Upper lobe of left lung (tissue), 6 donors: ENCODE results near the gene POU3F1. TPM values are rescaled to one million over a fixed set of nuclear protein-coding genes. Genes with fewer than 3 reads are reported as not detected.

Source experiments
- ATAC-seq, 2 donors: fragments of 200-7000 bp; cut with Tn5 transposase; one replicate each; pipeline ENCODE4 v1.9.1; 2022; ENCODE audit warnings: mild to moderate bottlenecking in 2 of 2, moderate library complexity in 2 of 2; ENCODE audit not compliant: low FRiP score in 2 of 2
- DNase-seq, 2 donors: peaks; one replicate each; pipeline ENCODE4 v3.0.0-alpha.2; 2019 to 2020
- H3K27ac ChIP-seq, 4 donors: fragments of 200-600 bp; sonication (generic); one replicate each; pipeline ENCODE4 v1.5.1; 2016 to 2019
- H3K27me3 ChIP-seq, 4 donors: fragments of 200-600 bp; sonication (generic); one replicate each; pipeline ENCODE4 v1.5.1; 2017 to 2019
- H3K36me3 ChIP-seq, 4 donors: fragments of 200-600 bp; sonication (generic); one replicate each; pipeline ENCODE4 v1.5.1; 2016 to 2019
- H3K4me1 ChIP-seq, 4 donors: fragments of 200-600 bp; sonication (generic); one replicate each; pipeline ENCODE4 v1.5.1; 2018 to 2019
- H3K4me3 ChIP-seq, 4 donors: fragments of 200-600 bp; sonication (generic); one replicate each; pipeline ENCODE4 v1.5.1; 2017 to 2019; ENCODE audit warnings: mild to moderate bottlenecking in 2 of 4, moderate library complexity in 1 of 4
- H3K9me3 ChIP-seq, 4 donors: fragments of 200-600 bp; sonication (generic); one replicate each; pipeline ENCODE4 v1.5.1; 2018 to 2019
- EP300 ChIP-seq, 4 donors: sonication (generic); formaldehyde crosslinking; IDR thresholded peaks; one replicate each; pipeline ENCODE4 v1.5.1; 2017; ENCODE audit warnings: antibody characterized with exemption in 4 of 4, control low read depth in 2 of 4
- POLR2A ChIP-seq, 4 donors: fragments of 450-650 bp; IDR thresholded peaks; one replicate each; pipeline ENCODE4 v1.5.1; 2016 to 2017; ENCODE audit warnings: antibody characterized with exemption in 4 of 4, mild to moderate bottlenecking in 2 of 4
- POLR2AphosphoS5 ChIP-seq, 2 donors: sonication (generic); formaldehyde crosslinking; IDR thresholded peaks; one replicate each; pipeline ENCODE4 v1.5.1; 2017; ENCODE audit warnings: antibody characterized with exemption in 2 of 2
- WGBS, 2 donors: methylation state at CpG; one replicate each; pipeline ENCODE4 v1.1.5; 2017 to 2018; 5-methylcytosine and 5-hydroxymethylcytosine counted together
- total RNA-seq, 6 donors: library from RNA; depleted of rRNA in 4 of 6; stranded (reverse); fragments of >200 nt in 4 of 6; gene quantifications; one replicate each; pipeline versions ENCODE4 v1.1.0 to v1.2.1, GENCODE V29; 2016 to 2021
- TF ChIP-seq, protein P1 (sequence below), 6 experiments: fragments of 450-650 bp in 4 of 6; fragments of 200-600 bp in 2 of 6; sonication (generic) in 2 of 6; IDR thresholded peaks; one replicate each; pipeline ENCODE4 v1.5.1; 2016 to 2019; ENCODE audit warnings: antibody characterized with exemption in 6 of 6
- donor health status: DM: no; HTN: no; CAD: no; lungs with moderate emphysema.
- donor health status: DM: no; HTN: yes; CAD: no; lungs with severe emphysema.

Gene POU3F1
- total RNA-seq, 6 donors from 2014 or later: 0.40 to 1.0 TPM; not detected in 4

- DNase-seq (no peak), ATAC-seq (no peak)
- Histone ChIP-seq H3K27me3 (no peaks in the 10 kb centered on the region), H3K36me3 (peaks cover 0 to 21% (median 7%) of the 10 kb centered on the region in 4 donors), H3K27ac (peak overlapping the region; percentile 79 to 92 (median 90)), H3K4me3 (no peak overlapping the region), H3K4me1 (peaks cover 56 to 90% (median 76%) of the 10 kb centered on the region in 4 donors), H3K9me3 (no peaks in the 10 kb centered on the region)
- TF ChIP-seq, protein P1, sequence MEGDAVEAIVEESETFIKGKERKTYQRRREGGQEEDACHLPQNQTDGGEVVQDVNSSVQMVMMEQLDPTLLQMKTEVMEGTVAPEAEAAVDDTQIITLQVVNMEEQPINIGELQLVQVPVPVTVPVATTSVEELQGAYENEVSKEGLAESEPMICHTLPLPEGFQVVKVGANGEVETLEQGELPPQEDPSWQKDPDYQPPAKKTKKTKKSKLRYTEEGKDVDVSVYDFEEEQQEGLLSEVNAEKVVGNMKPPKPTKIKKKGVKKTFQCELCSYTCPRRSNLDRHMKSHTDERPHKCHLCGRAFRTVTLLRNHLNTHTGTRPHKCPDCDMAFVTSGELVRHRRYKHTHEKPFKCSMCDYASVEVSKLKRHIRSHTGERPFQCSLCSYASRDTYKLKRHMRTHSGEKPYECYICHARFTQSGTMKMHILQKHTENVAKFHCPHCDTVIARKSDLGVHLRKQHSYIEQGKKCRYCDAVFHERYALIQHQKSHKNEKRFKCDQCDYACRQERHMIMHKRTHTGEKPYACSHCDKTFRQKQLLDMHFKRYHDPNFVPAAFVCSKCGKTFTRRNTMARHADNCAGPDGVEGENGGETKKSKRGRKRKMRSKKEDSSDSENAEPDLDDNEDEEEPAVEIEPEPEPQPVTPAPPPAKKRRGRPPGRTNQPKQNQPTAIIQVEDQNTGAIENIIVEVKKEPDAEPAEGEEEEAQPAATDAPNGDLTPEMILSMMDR (IDR thresholded peaks at IDR 0.05): no peak
- TF ChIP-seq POLR2AphosphoS5 (IDR thresholded peaks at IDR 0.05) (no peak), EP300 (IDR thresholded peaks at IDR 0.05) (no peak), POLR2A (IDR thresholded peaks at IDR 0.05) (no peak)
- WGBS, 2 donors: 52 to 77% methylated on average over 6 to 16 of the region's 16 CpGs
These were observed 47.6 kb downstream of the POU3F1 start for GRCh38 chr1:37998913-37999429.

DNA sequence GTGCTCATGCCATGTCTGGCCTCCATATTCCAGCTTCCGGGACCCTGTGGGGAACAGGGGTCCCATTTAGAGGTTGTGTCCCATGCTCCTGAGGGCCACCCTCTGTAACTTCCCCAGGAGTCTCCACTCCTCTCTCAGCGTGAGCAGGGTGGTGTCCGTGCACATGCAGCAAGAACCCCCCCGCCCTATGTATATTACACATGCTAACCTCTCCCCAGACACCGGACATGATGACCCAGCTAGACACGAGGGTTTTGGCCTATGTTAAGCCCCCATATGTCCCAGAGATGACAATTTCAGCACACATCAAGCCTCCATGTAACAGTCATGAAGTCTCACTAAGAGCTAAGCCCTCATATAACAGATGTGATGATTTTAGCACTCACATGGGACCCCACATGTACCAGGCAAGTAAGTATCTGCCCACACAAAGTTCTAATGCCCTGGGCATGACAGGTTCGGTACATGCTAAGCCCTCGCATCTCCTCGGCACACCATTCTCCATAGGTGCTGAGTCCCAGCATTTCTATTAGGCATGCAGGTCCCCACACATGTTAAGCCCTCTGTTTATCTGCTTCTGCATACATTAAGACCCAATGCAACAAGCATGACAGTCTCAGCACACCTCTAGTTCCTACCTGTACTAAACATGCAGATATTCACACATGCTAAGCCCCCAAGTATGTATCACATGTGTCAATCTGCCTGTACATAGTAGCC, 48.3 kb downstream of the POU3F1 start:
- peaks cover 0 to 21% (median 7%) of the 10 kb centered on the region in 4 donors for H3K36me3 ChIP-seq
- ATAC-seq: no peak
- H3K27me3 ChIP-seq: no peaks in the 10 kb centered on the region
- H3K9me3 ChIP-seq: no peaks in the 10 kb centered on the region
- no peak overlapping the region for H3K4me3 ChIP-seq
- peak overlapping the region; percentile 79 to 90 (median 86) for H3K27ac ChIP-seq
- 91 to 97% methylated on average over 4 to 9 of the region's 9 CpGs for WGBS, 2 donors
- TF ChIP-seq, protein P1 (IDR thresholded peaks at IDR 0.05): no peak
- TF ChIP-seq POLR2AphosphoS5 (IDR thresholded peaks at IDR 0.05) (no peak), POLR2A (IDR thresholded peaks at IDR 0.05) (no peak), EP300 (IDR thresholded peaks at IDR 0.05) (no peak)
- DNase-seq: no peak
- peaks cover 49 to 82% (median 72%) of the 10 kb centered on the region in 4 donors for H3K4me1 ChIP-seq

GRCh38 chr1:37997256-37998088, 49.1 kb downstream of the POU3F1 start:
- H3K36me3 ChIP-seq: peaks cover 0 to 21% (median 7%) of the 10 kb centered on the region in 4 donors
- ATAC-seq: no peak
- WGBS, 2 donors: 88 to 93% methylated on average over 19 to 25 of the region's 25 CpGs
- TF ChIP-seq EP300 (IDR thresholded peaks at IDR 0.05): no peak
- TF ChIP-seq, protein P1 (IDR thresholded peaks at IDR 0.05): no peak
- TF ChIP-seq POLR2A (IDR thresholded peaks at IDR 0.05): no peak
- TF ChIP-seq POLR2AphosphoS5 (IDR thresholded peaks at IDR 0.05): no peak
- peaks cover 46 to 77% (median 69%) of the 10 kb centered on the region in 4 donors for H3K4me1 ChIP-seq
- H3K4me3 ChIP-seq: no peak overlapping the region
- peak in 1 of 2 donors; percentile 69 for DNase-seq
- H3K27ac ChIP-seq: peak overlapping the region; percentile 60 to 90 (median 86)
- no peaks in the 10 kb centered on the region for H3K9me3 ChIP-seq
- H3K27me3 ChIP-seq: no peaks in the 10 kb centered on the region

DNA sequence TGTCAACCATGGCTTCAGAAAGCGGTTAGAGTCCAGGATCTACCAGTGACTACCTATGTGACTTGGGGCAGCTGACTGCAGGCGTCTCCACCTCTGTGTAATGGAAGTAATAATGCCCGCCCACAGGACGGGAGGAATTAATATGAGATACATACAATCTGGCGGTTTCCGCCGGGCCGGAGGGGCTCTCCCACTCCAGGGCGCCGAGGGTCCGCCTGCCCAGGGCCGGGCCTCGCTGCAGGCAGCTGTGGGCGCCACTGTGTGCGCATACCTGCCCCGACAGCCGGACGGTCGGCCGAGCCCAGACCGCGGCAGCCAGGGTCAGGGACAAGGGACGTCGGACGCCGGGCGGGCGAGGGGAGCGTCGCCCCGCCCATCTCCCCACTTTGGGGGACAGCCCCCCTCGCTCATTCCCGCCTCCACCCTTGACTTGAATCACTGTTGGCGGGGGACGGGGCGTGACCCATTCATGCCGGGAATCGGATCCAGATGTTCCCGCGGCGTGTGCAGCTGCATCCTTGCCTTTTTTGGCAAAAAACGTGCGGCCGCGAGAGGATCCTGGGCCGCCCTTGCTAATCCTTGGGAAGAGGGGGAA, 50.7 kb downstream of the POU3F1 start:
- DNase-seq (peak; percentile 71 to 91), ATAC-seq (peak; percentile 86 to 89)
- H3K27me3 ChIP-seq: no peaks in the 10 kb centered on the region
- H3K4me1 ChIP-seq: peaks cover 36 to 61% (median 55%) of the 10 kb centered on the region in 4 donors
- WGBS, 2 donors: 7 to 29% methylated on average over 27 to 46 of the region's 46 CpGs
- peak overlapping the region; percentile 60 to 90 (median 86) for H3K27ac ChIP-seq
- H3K36me3 ChIP-seq: peaks cover 0 to 21% (median 7%) of the 10 kb centered on the region in 4 donors
- H3K9me3 ChIP-seq: no peaks in the 10 kb centered on the region
- peak overlapping the region; percentile 29 to 66 (median 52) for H3K4me3 ChIP-seq
- TF ChIP-seq POLR2AphosphoS5 (IDR thresholded peaks at IDR 0.05): peak in 1 of 2 donors; percentile 95
- TF ChIP-seq POLR2A (IDR thresholded peaks at IDR 0.05): peak in 1 of 4 donors; percentile 65
- TF ChIP-seq, protein P1 (IDR thresholded peaks at IDR 0.05): peak in 2 of 6 experiments; percentile 5 to 13
- peak in 3 of 4 donors; percentile 62 to 82 (median 63) for TF ChIP-seq EP300 (IDR thresholded peaks at IDR 0.05)
